HG02884 (cell line): ENCODE measurements around the gene LAD1.

Source experiments
- ATAC-seq: cut with Tn5 transposase; IDR thresholded peaks from one replicate; pipeline ENCODE4 v1.9.1; 2021; ENCODE audit warnings: mild to moderate bottlenecking, moderate library complexity; ENCODE audit not compliant: unreplicated experiment

The LAD1 gene

GRCh38 chr1:201370500-201370899, 28.6 kb downstream of the LAD1 start:
- no peak for ATAC-seq

GRCh38 chr1:201369209-201369608, 29.9 kb downstream of the LAD1 start:
- no peak for ATAC-seq

GRCh38 chr1:201366696-201367095, 32.4 kb downstream of the LAD1 start:
- ATAC-seq = no peak

GRCh38 chr1:201365251-201365650, 33.9 kb downstream of the LAD1 start:
- ATAC-seq = no peak

DNA sequence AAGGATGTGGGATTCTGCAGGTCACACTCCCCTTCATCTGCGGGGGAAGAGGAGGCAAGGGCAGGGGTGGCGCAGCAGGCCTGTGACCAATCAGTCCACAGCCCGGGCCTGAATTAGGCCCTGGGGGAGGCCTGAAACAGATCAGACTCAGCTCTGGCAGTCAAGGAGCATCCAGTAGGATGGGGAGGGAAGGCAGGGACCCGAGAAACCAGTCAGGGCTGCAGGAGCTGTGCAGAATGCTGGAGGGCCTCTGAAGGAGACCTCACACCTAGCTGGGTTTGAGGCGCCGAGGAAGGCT, 34.4 kb downstream of the LAD1 start:
- no peak for ATAC-seq

- ATAC-seq = no peak
These were observed 35.7 kb downstream of the LAD1 start for GRCh38 chr1:201363467-201363866.

DNA sequence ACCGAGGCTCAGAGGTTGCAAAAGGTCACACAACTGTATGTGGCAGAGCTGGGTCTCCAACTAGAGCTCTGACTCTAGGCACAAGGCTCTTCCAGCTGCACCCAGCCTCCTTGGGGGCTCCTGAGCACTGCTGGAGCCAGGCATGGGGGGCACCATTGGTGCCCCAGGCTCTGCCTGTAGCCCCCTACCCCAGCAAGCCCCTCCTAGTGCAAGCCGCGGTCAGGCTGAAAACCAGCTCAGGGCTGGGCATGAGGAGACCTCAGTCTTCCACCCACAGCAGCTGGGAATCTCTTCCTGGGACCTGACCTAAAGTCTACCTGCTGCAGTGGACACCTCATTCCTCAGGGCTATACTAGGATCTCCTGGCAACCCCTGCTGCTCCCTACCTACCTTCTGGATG, 36.2 kb downstream of the LAD1 start:
- no peak for ATAC-seq

- no peak for ATAC-seq
These were observed 37.2 kb downstream of the LAD1 start for GRCh38 chr1:201361652-201362504.

DNA sequence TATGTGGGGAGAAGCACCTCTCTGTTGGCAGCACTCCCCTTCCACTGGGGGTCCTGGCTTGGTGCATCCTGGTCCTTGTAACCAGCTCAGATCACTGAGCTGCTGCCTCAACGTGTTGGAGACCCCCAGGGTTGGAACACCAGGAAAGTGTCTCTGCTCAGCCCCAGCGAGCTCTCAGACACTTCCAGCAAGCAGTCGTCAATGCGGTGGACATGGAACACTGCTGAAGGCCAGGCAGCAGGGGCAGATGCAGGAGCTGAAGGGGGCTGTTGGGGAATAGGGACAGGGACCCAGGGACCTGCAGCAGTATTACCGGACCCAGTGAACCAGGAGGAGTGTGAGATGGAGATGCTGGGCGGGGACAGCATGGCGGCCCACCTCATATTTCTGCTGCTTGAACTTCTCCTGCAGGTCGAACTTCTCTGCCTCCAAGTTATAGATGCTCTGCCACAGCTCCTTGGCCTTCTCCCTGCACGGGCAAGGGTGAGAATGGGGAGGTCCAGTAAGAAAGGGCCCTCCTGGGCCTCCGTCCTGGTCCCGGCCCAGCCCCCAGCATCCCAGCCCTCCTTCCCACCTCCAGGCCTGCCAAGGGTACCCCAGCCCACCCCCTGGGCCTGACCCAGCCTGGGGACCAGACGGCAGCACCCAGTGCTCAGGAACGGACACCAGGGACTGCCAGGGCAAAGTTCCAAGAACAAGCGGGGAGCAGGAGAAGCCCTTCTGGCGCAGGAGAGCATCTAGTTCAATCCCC, 38.0 kb downstream of the LAD1 start:
- ATAC-seq = no peak

GRCh38 chr1:201360486-201360885, 38.6 kb downstream of the LAD1 start:
- ATAC-seq = no peak

GRCh38 chr1:201359873-201360210, 39.3 kb downstream of the LAD1 start:
- ATAC-seq = no peak

GRCh38 chr1:201359031-201359872, 39.9 kb downstream of the LAD1 start:
- no peak for ATAC-seq

DNA sequence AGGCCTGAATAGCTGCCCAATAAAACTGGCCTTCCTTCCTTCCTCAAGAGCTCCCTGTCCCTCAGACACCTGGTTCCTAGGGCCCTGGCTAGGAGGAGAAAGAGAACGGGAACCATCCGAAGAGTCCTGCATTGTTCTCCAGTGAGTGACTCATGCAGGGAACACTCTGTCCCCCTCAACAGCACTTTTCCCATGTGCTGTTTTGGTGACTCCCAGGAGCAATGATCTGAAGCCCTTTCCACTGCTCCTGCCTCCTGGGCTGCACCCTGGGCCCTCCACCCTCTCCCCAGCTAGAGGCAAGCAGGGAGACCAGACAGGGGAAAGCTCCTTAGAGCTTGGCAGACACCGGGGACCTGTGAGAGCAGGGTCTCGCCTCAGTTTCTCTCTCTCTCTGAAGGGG, 40.5 kb downstream of the LAD1 start:
- no peak for ATAC-seq

GRCh38 chr1:201357636-201358348, 41.3 kb downstream of the LAD1 start:
- no peak for ATAC-seq

DNA sequence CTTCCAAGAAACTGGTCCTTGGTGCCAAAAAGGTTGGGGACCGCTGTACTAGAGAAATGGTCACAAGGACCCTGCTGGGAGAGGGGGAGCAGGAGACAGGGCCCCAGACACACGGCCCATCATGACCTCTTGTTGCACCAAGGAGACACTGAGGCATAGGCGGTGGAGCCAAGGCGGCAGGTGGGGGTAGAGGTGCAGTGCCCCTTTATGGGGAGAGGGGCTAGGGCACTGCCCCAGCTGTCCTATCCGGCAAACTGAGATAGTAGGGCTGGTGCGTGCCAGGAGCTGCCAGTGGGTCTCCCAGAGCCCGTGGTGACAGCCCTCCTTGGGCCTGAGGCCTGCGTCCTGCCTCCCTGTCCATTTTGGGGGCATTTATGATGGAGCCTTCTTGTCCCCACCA, 41.9 kb downstream of the LAD1 start:
- ATAC-seq = no peak

GRCh38 chr1:201356701-201357100, 42.4 kb downstream of the LAD1 start:
- ATAC-seq = no peak

GRCh38 chr1:201356236-201356635, 42.9 kb downstream of the LAD1 start:
- ATAC-seq = no peak

DNA sequence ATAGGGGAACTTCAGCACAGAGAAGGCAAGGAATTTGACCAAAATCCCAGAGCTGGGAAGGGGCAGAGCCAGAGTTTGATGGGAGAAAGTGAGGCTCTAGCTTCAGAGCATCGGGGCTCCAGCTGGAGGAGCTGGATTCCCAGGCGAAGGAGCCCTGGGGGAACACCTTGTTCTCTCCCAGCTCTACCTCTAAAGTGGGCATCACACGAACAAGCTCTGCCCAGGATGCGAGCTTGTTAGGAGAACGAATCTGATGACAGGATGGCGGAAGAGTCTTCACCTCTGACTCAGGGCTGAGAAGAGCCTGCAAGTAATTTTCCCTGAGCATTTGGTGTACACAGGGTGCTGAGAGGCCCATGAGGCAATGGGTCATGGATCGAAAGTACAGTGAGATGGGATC, 43.7 kb downstream of the LAD1 start:
- no peak for ATAC-seq

- no peak for ATAC-seq
These were observed 44.2 kb downstream of the LAD1 start for GRCh38 chr1:201354901-201355295.

GRCh38 chr1:201354151-201354900, 44.8 kb downstream of the LAD1 start:
- ATAC-seq = no peak
